Aorta (tissue), 5 donors: ENCODE data around the gene SMAD6. TPM values are rescaled to one million over a fixed set of nuclear protein-coding genes. Genes with fewer than 3 reads are reported as not detected.

Source experiments
- ATAC-seq: fragments of 200-7000 bp; cut with Tn5 transposase; one replicate; pipeline ENCODE4 v1.9.1; 2022; ENCODE audit warnings: moderate library complexity; ENCODE audit not compliant: low FRiP score
- DNase-seq, 2 donors: peaks; one replicate each; pipeline ENCODE4 v3.0.0-alpha.2; 2020
- H3K27ac ChIP-seq, 2 donors: one replicate each; pipeline ENCODE4 v1.5.1; 2013; ENCODE audit warnings: low read length in 2 of 2, mild to moderate bottlenecking in 2 of 2, moderate library complexity in 2 of 2, control low read depth in 1 of 2, inconsistent platforms in 1 of 2, low read depth in 1 of 2
- H3K27me3 ChIP-seq, 2 donors: one replicate each; pipeline ENCODE4 v1.6.1; 2013; ENCODE audit warnings: control low read depth in 1 of 2, low read length in 1 of 2, mild to moderate bottlenecking in 1 of 2, moderate library complexity in 1 of 2; ENCODE audit not compliant: insufficient read depth in 2 of 2, control insufficient read depth in 1 of 2
- H3K36me3 ChIP-seq, 2 donors: one replicate each; pipeline ENCODE4 v1.6.1; 2013; ENCODE audit warnings: control low read depth in 1 of 2, low read length in 1 of 2, mild to moderate bottlenecking in 1 of 2; ENCODE audit not compliant: insufficient read depth in 2 of 2, control insufficient read depth in 1 of 2
- H3K4me1 ChIP-seq, 2 donors: one replicate each; pipeline ENCODE4 v1.6.1; 2013; ENCODE audit warnings: low read length in 2 of 2, control low read depth in 1 of 2, mild to moderate bottlenecking in 1 of 2, moderate library complexity in 1 of 2; ENCODE audit not compliant: insufficient read depth in 2 of 2, control insufficient read depth in 1 of 2
- H3K4me3 ChIP-seq, 2 donors: one replicate each; pipeline ENCODE4 v1.5.1; 2013; ENCODE audit warnings: low read length in 2 of 2, control low read depth in 1 of 2, mild to moderate bottlenecking in 1 of 2
- H3K9me3 ChIP-seq: one replicate; pipeline ENCODE4 v1.6.1; 2013; ENCODE audit warnings: mild to moderate bottlenecking, low read length; ENCODE audit not compliant: control insufficient read depth
- WGBS, 2 donors: extraction: QIAGEN DNeasy Blood & Tissue Kit; methylation state at CpG; one replicate each; pipeline ENCODE4 v1.1.7; 2013; 5-methylcytosine and 5-hydroxymethylcytosine counted together
- intact Hi-C, 2 donors: fragments of 100-400 bp; cut with DNase I; formaldehyde crosslinking; loops; one replicate each; pipeline versions ENCODE4 v1.14.2 to v1.15.0; 2022
- polyA plus RNA-seq, 2 donors: library from polyadenylated mRNA; stranded (reverse); fragments of 200-250 nt; gene quantifications; one replicate each; pipeline ENCODE4 v1.2.3, GENCODE V29; 2013
- total RNA-seq, 2 donors: library from RNA; stranded (reverse); fragmentation: NEBNext Ultra II Directional; extraction: Animal tissue kit (Norgen Biotek cat#: 25700); gene quantifications; one replicate each; pipeline ENCODE4 v1.2.1, GENCODE V29; 2021
- donor health status: healthy with polysubstance abuse.
- donor health status: Bipolar disorder and iron deficiency.
- donor health status: DM: no; HTN: no; CAD: no.
- donor health status: DM: no; HTN: no; CAD: no.
- donor health status: DM: yes; HTN: yes; CAD: no.

SMAD6 gene
- total and polyA plus RNA-seq, 4 donors, result 7.1 to 92.0 (median 24.5) TPM

DNA sequence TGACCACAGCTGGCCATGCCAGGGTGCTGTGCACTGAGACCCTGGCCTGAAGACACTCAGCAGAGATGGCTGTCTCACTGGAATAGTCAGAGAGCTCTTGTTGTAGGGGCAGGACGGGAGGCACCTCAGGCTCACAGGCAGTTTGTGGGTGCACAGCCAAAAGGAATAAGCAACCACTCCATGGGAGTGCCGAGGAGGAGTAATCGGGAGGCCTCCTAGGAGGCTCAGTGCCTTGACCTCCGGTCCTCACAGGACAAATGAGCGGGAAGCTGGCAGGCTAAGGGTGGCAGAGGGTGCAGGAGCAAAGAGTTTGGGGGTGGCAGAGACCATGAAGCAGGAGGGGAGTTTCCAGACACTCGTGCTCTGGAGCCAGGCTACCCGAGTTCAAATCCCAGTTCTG, 81.7 kb downstream of the SMAD6 start:
- no peak overlapping the region for H3K27ac ChIP-seq
- intact Hi-C loops, result no loop called here
- H3K27me3 ChIP-seq, result no peaks in the 10 kb centered on the region
- peak in 1 of 2 donors; percentile 28 for DNase-seq
- no peaks in the 10 kb centered on the region for H3K4me1 ChIP-seq
- H3K4me3 ChIP-seq, result no peak overlapping the region
- 93% methylated on average over 7 of the region's 7 CpGs for WGBS, 2 donors
- no peaks in the 10 kb centered on the region for H3K9me3 ChIP-seq
- ATAC-seq, result no peak
- no peaks in the 10 kb centered on the region for H3K36me3 ChIP-seq

DNA sequence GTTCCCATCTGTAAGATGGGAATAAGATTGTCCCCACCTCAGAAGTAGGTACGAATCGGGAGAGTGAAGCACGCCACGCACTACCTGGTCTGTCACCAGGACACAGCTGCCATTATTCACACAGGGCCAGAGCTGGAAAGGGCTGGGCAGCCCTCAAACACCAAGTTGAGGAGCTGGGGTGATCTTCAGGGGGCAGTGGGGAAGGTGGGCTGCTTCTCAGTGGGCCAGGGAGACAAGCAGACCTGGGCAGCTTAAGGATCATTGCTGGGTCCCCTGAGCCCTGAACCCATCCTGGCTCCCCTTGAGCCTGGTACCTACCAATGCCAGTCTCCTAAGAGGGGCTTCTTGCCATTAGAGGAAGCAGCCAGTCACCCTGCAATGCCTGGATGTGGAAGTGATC, 82.1 kb downstream of the SMAD6 start:
- intact Hi-C loops, result no loop called here

DNA sequence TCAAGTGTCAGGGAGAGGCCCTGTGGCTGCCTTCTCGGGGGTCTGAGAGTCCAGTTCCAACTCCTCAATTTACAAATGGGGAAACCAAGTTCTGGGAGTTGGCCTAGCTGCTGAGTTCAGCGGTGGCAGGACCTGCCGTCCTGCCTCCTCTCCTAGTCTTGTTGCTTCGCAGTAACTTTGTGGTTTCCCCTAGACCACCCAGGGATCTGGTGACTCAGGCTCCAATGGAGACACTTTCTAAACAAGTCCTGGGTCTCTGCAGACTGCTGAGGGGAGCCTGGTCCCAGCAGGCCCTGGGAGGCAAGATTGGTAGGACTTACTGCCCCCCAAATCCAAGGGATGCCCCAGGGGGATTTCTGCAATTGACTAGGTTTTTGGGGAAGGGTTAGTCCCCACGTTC, 83.6 kb downstream of the SMAD6 start:
- intact Hi-C loops, result loop anchor here in 1 of 2 donors (5.0 kb wide), 1 partner anchor 62 kb away; no protein-coding TSS in a partner anchor
- DNase-seq (no peak), ATAC-seq (no peak)
- H3K36me3 ChIP-seq, result no peaks in the 10 kb centered on the region
- no peaks in the 10 kb centered on the region for H3K9me3 ChIP-seq
- WGBS, 2 donors, result 88 to 89% methylated on average over 5 of the region's 5 CpGs
- no peak overlapping the region for H3K27ac ChIP-seq
- no peak overlapping the region for H3K4me3 ChIP-seq
- H3K4me1 ChIP-seq, result peaks cover 0 to 3% of the 10 kb centered on the region in 2 donors
- H3K27me3 ChIP-seq, result no peaks in the 10 kb centered on the region

More for the DNA sequence above, 82.1 kb downstream of the SMAD6 start:
- H3K9me3 ChIP-seq, result no peaks in the 10 kb centered on the region
- H3K4me3 ChIP-seq, result no peak overlapping the region
- H3K27ac ChIP-seq, result no peak overlapping the region
- peaks cover 0 to 3% of the 10 kb centered on the region in 2 donors for H3K4me1 ChIP-seq
- no peaks in the 10 kb centered on the region for H3K27me3 ChIP-seq
- DNase-seq (peak in 1 of 2 donors; percentile 44), ATAC-seq (no peak)
- 98 to 100% methylated on average over 4 of the region's 4 CpGs for WGBS, 2 donors
- no peaks in the 10 kb centered on the region for H3K36me3 ChIP-seq

DNA sequence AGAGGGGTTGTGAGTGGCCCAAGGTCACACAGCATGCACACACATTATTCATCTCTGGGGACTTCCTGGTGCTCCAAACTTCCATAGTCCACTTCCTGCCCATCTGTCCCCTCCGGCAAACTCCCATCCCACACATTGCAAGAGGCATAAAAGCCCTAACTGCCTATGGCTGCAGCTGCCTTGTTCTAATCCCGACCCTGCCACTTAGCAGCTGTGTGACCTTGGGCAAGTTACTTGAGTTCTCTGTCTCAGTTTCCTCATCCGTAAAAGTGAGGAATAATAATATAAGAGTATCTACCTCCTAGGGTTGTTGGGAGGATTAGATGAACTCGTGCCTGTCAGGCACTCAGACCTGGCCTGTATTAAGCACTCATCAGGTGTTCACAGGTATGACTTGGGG, 84.2 kb downstream of the SMAD6 start:
- DNase-seq, result no peak
- Histone ChIP-seq H3K4me1 (peaks cover 0 to 3% of the 10 kb centered on the region in 2 donors), H3K4me3 (no peak overlapping the region), H3K27ac (no peak overlapping the region), H3K9me3 (no peaks in the 10 kb centered on the region), H3K27me3 (no peaks in the 10 kb centered on the region), H3K36me3 (no peaks in the 10 kb centered on the region)
- 91 to 93% methylated on average over 4 of the region's 4 CpGs for WGBS, 2 donors
- intact Hi-C loops, result loop anchor here in 1 of 2 donors (5.0 kb wide), 1 partner anchor 61 kb away; no protein-coding TSS in a partner anchor
- ATAC-seq, result no peak

DNA sequence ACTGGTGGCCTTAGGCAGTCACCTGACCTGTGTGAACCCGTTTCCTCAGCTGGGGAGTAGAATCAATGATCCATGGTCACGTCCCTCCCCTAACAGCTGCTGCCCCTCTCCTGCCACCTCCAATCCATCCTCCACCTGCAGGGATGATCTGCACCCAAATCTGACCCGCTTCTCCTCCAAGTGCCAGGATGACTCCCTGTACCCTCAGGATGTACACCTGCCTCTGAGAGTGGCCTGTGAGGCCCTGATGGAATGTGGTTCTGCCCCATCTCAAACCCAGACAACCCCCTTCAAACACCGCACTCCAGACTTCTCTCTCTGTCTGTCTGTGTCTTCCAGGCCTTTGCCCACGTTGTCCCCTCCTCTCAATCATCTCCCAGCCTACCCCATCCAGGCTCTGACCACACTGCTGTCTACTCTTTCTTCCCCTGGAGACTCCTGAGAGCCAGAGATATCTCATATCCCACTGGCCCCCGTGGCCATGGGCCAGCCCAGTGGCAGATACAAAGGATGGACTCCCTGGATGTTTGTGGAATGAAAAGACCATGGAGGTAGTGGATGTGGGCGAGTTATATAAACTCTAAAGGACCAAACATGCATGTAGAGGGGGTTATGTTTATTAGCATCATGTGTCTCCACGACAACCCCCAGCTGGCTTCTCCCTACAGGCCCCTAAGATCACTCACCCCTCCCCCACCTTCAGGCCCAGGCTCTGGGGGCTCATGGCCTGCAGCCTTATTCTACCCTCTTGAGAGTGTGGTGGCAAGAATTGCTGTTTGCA, 84.9 kb downstream of the SMAD6 start:
- Histone ChIP-seq H3K27me3 (no peaks in the 10 kb centered on the region), H3K27ac (no peak overlapping the region), H3K4me3 (no peak overlapping the region), H3K36me3 (no peaks in the 10 kb centered on the region), H3K4me1 (peaks cover 0 to 3% of the 10 kb centered on the region in 2 donors), H3K9me3 (no peaks in the 10 kb centered on the region)
- no peak for DNase-seq
- 82 to 83% methylated on average over 8 of the region's 8 CpGs for WGBS, 2 donors
- intact Hi-C loops, result loop anchor here in 1 of 2 donors (5.0 kb wide), 1 partner anchor 60 kb away; no protein-coding TSS in a partner anchor
- no peak for ATAC-seq

DNA sequence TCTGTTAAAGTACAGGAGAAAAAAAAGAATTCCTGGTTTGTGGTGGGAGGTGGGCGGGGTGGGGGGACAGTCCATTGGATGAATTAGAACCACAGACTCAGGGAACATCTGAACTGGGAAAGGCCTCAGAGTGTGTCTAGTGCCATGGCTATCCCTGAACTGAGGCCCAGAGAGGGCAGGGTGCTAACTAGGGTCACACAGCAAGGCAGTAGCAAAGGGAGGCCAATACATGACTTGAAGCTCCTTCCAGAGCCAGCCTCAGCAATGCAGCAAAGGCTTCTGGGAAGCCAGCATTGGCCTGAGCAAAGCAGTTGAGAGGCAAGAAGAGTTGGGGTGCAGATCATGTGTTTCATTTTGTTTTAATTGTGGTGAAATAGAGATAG, 85.4 kb downstream of the SMAD6 start:
- intact Hi-C loops, result loop anchor here in 1 of 2 donors (5.0 kb wide), 1 partner anchor 60 kb away; no protein-coding TSS in a partner anchor
- no peak overlapping the region for H3K4me3 ChIP-seq
- ATAC-seq, result no peak
- H3K27ac ChIP-seq, result no peak overlapping the region
- DNase-seq, result no peak
- H3K4me1 ChIP-seq, result peaks cover 0 to 3% of the 10 kb centered on the region in 2 donors
- no peaks in the 10 kb centered on the region for H3K27me3 ChIP-seq
- no peaks in the 10 kb centered on the region for H3K9me3 ChIP-seq
- 92 to 95% methylated on average over 1 of the region's 1 CpG for WGBS, 2 donors
- no peaks in the 10 kb centered on the region for H3K36me3 ChIP-seq

DNA sequence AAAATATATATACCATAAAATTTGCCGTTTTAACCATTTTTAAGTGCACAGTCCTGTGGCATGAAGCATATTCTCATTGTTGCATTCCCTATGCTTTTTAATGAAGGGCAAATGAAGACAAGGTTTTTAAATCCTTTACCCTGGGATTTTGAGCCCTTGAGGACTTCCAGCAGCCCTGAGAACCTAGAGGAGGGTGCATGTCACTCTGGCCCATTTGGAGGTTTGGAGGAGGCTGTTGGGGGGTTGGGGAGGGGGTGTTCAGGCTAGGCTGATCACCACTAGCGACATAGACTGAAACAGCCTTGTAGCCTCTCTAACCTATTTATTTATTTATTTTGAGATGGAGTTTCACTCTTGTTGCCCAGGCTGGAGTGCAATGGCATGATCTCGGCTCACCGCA, 86.0 kb downstream of the SMAD6 start:
- DNase-seq (no peak), ATAC-seq (no peak)
- Histone ChIP-seq H3K4me3 (no peak overlapping the region), H3K4me1 (peaks cover 0 to 3% of the 10 kb centered on the region in 2 donors), H3K27me3 (no peaks in the 10 kb centered on the region), H3K9me3 (no peaks in the 10 kb centered on the region), H3K36me3 (no peaks in the 10 kb centered on the region), H3K27ac (no peak overlapping the region)
- 96 to 98% methylated on average over 4 of the region's 4 CpGs for WGBS, 2 donors
- intact Hi-C loops, result loop anchor here in 1 of 2 donors (5.0 kb wide), 1 partner anchor 59 kb away; no protein-coding TSS in a partner anchor

DNA sequence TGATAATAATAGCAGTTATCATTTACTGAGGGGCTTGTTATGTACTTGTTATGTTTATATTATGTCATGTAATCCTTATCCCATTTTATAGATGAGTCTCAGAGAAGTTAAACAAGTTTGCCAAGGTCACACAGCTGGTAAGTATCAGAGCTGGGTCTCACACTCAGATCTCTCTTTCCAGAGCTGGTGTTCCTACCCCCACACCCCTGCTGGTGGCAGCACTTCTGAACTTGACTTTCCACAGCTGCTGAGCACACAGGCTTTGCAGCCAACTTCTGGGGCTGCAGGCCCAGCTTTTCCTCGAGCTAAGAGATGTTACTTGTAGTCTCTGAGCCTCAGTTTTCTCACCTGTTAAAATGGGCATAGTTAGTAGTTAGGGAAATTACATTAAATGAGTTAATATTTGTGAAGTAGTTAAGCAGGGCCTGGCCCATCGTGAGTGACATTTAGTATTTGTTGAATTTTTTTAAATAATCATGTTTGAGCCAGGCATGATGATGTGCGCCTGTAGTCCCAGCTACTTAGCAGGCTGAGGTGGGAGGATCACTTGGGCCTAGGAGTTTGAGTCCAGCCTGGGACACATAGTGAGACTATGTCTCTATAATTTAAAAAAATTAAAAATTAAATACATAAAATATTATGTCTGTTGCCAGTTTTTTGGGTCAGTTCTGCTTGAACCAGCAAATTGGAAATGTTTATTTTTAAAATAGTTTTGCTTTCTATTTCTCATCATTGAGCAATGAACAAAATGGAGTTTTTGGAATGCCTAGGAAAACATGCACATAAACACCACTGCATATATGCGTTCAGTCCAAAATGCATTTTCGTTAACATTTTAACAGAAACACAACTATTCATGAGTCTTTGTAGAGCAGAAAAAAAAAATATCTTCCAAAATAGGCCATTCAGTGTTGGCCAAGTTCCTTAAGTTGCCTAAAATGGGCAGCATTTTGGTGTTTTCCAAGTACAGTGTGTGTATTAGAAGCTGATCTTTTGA, 87.3 kb downstream of the SMAD6 start:
- WGBS, 2 donors, result 17% methylated on average over 5 of the region's 5 CpGs
- Histone ChIP-seq H3K4me3 (no peak overlapping the region), H3K9me3 (no peaks in the 10 kb centered on the region), H3K27me3 (no peaks in the 10 kb centered on the region), H3K4me1 (peaks cover 0 to 3% of the 10 kb centered on the region in 2 donors), H3K27ac (peak overlapping the region; percentile 23 to 44), H3K36me3 (no peaks in the 10 kb centered on the region)
- DNase-seq (peak; percentile 74 to 80), ATAC-seq (peak; percentile 76)
- intact Hi-C loops, result loop anchor here in 1 of 2 donors (5.0 kb wide), 1 partner anchor 58 kb away; no protein-coding TSS in a partner anchor
